Right atrium auricular region (tissue), 2 donors: Measurements from ENCODE around the gene APC2. TPM values are rescaled to one million over a fixed set of nuclear protein-coding genes. Genes with fewer than 3 reads are reported as not detected.
A peak's percentile ranks its signal among the peaks of the same experiment; 100 is the strongest.

Experiments used
- DNase-seq: peaks from one replicate; pipeline ENCODE4 v3.0.0-alpha.2; 2019; ENCODE audit warnings: low spot score
- H3K27ac ChIP-seq, 2 donors: fragments of 200-600 bp; sonication (generic); 1 replicate in 1 of 2; 2 replicates in 1 of 2; pipeline ENCODE4 v1.5.1; 2016 to 2019
- H3K27me3 ChIP-seq, 2 donors: fragments of 200-600 bp; sonication (generic); one replicate each; pipeline versions ENCODE4 v1.5.1 to v1.6.0; 2017 to 2019
- H3K36me3 ChIP-seq: fragments of 200-600 bp; sonication (generic); one replicate; pipeline ENCODE4 v1.5.1; 2016
- H3K4me1 ChIP-seq, 2 donors: fragments of 200-600 bp; sonication (generic); one replicate each; pipeline versions ENCODE4 v1.5.1 to v1.6.0; 2017 to 2019
- H3K4me3 ChIP-seq, 2 donors: fragments of 200-600 bp; sonication (generic); 1 replicate in 1 of 2; 2 replicates in 1 of 2; pipeline ENCODE4 v1.5.1; 2017 to 2019; ENCODE audit warnings: mild to moderate bottlenecking in 1 of 2, moderate library complexity in 1 of 2
- H3K9me3 ChIP-seq, 2 donors: fragments of 200-600 bp; sonication (generic); one replicate each; pipeline ENCODE4 v1.5.1; 2019
- CTCF ChIP-seq, 2 donors: fragments of 200-600 bp; sonication (generic); IDR thresholded peaks; one replicate each; pipeline ENCODE4 v1.5.1; 2019; ENCODE audit warnings: antibody characterized with exemption in 2 of 2
- total RNA-seq, 2 donors: library from RNA; depleted of rRNA; stranded (reverse); fragments of >200 nt; gene quantifications; one replicate each; pipeline ENCODE4 v1.1.0, GENCODE V29; 2016

The APC2 gene
- total RNA-seq, 2 donors from 2014 or later = 0.04 to 0.35 TPM

GRCh38 chr19:1507763-1508506, 58.0 kb downstream of the APC2 start:
- Histone ChIP-seq H3K4me3 (peak overlapping the region; percentile 16 to 44), H3K4me1 (peaks cover 0 to 23% of the 10 kb centered on the region in 2 donors), H3K27ac (peak overlapping the region; percentile 83 to 92), H3K36me3 (peaks cover 11% of the 10 kb centered on the region), H3K27me3 (no peaks in the 10 kb centered on the region), H3K9me3 (no peaks in the 10 kb centered on the region)
- TF ChIP-seq CTCF (IDR thresholded peaks at IDR 0.05) = no peak
- DNase-seq = peak; percentile 96

- H3K9me3 ChIP-seq = no peaks in the 10 kb centered on the region
- TF ChIP-seq CTCF (IDR thresholded peaks at IDR 0.05) = no peak
- peak overlapping the region; percentile 83 to 92 for H3K27ac ChIP-seq
- H3K36me3 ChIP-seq = peaks cover 11% of the 10 kb centered on the region
- H3K27me3 ChIP-seq = no peaks in the 10 kb centered on the region
- peaks cover 0 to 22% of the 10 kb centered on the region in 2 donors for H3K4me1 ChIP-seq
- no peak for DNase-seq
- peak overlapping the region; percentile 16 to 44 for H3K4me3 ChIP-seq
Observed at GRCh38 chr19:1508507-1508856, 58.6 kb downstream of the APC2 start.

- no peaks in the 10 kb centered on the region for H3K9me3 ChIP-seq
- H3K4me1 ChIP-seq = peaks cover 0 to 22% of the 10 kb centered on the region in 2 donors
- H3K4me3 ChIP-seq = no peak overlapping the region
- no peak for DNase-seq
- no peaks in the 10 kb centered on the region for H3K27me3 ChIP-seq
- H3K27ac ChIP-seq = no peak overlapping the region
- H3K36me3 ChIP-seq = peaks cover 11% of the 10 kb centered on the region
- no peak for TF ChIP-seq CTCF (IDR thresholded peaks at IDR 0.05)
Observed at GRCh38 chr19:1509602-1510441, 59.9 kb downstream of the APC2 start.

- Histone ChIP-seq H3K9me3 (no peaks in the 10 kb centered on the region), H3K4me1 (peaks cover 0 to 22% of the 10 kb centered on the region in 2 donors), H3K27ac (no peak overlapping the region), H3K4me3 (no peak overlapping the region), H3K27me3 (no peaks in the 10 kb centered on the region), H3K36me3 (peaks cover 7% of the 10 kb centered on the region)
- DNase-seq = no peak
- TF ChIP-seq CTCF (IDR thresholded peaks at IDR 0.05) = no peak
Observed at GRCh38 chr19:1510442-1510806, 60.5 kb downstream of the APC2 start.

GRCh38 chr19:1510807-1511206, 60.9 kb downstream of the APC2 start:
- TF ChIP-seq CTCF (IDR thresholded peaks at IDR 0.05) = no peak
- Histone ChIP-seq H3K4me1 (peaks cover 0 to 22% of the 10 kb centered on the region in 2 donors), H3K27me3 (no peaks in the 10 kb centered on the region)

More at GRCh38 chr19:1510807-1511206, 60.9 kb downstream of the APC2 start:
- no peak overlapping the region for H3K4me3 ChIP-seq
- H3K36me3 ChIP-seq = peaks cover 3% of the 10 kb centered on the region
- H3K9me3 ChIP-seq = no peaks in the 10 kb centered on the region
- no peak for DNase-seq
- no peak overlapping the region for H3K27ac ChIP-seq
